ENCODE results near the gene CCDC124. TPM values are rescaled to one million over a fixed set of nuclear protein-coding genes. Genes with fewer than 3 reads are reported as not detected.
"Not testable (repeated sequence)": the region's sequence is repeated elsewhere in the genome, so short reads cannot be mapped to it uniquely, and the experiment has no call there.

Gene CCDC124
- total RNA-seq, 1 donor from 2014 or later, result 97.3 TPM

- no peak for DNase-seq (ENCODE audit: low read depth)
- H3K27me3 Mint-ChIP-seq (ENCODE audit: low read depth, unreplicated experiment), result peaks cover 10% of the 10 kb centered on the region
- peaks cover 7% of the 10 kb centered on the region for H3K9me3 Mint-ChIP-seq (ENCODE audit: unreplicated experiment)
- no peaks in the 10 kb centered on the region for H3K4me1 Mint-ChIP-seq (ENCODE audit: low read depth, unreplicated experiment)
- Histone ChIP-seq H3K36me3 (ENCODE audit: insufficient read depth, low read length) (no peaks in the 10 kb centered on the region), H3K27me3 (ENCODE audit: insufficient read depth, low read length) (no peaks in the 10 kb centered on the region), H2AFZ (ENCODE audit: low read depth, low read length) (no peak overlapping the region), H3K9ac (ENCODE audit: low read length) (no peak overlapping the region), H3K79me2 (ENCODE audit: insufficient read depth, low read length) (no peaks in the 10 kb centered on the region), H3K27ac (ENCODE audit: low read depth, low read length) (no peak overlapping the region), H3K9me3 (ENCODE audit: insufficient read depth, low read depth, low read length) (peaks cover 5% of the 10 kb centered on the region), H3K4me1 (ENCODE audit: insufficient read depth, low read length) (no peaks in the 10 kb centered on the region), H3K4me3 (ENCODE audit: insufficient read depth, low read depth, low read length) (no peak overlapping the region), H4K20me1 (ENCODE audit: insufficient read depth, low read length) (no peaks in the 10 kb centered on the region), H3K4me2 (ENCODE audit: low read length) (no peak overlapping the region)
- no peak overlapping the region for H3K27ac Mint-ChIP-seq (ENCODE audit: unreplicated experiment)
- FAIRE-seq, result no peak
- H3K36me3 Mint-ChIP-seq (ENCODE audit: low read depth, unreplicated experiment), result no peaks in the 10 kb centered on the region
- TF ChIP-seq EZH2 (IDR thresholded peaks at IDR 0.05; ENCODE audit: insufficient read depth, low read length), result no peak
- TF ChIP-seq CTCF (IDR thresholded peaks at IDR 0.05; ENCODE audit: insufficient read depth, low read depth, low read length), result no peak
- H3K4me3 Mint-ChIP-seq (ENCODE audit: unreplicated experiment), result no peak overlapping the region
These were observed 16.7 kb upstream of the CCDC124 start for GRCh38 chr19:17915940-17916593.

GRCh38 chr19:17918151-17918550 lies 14.7 kb upstream of the CCDC124 start:
- H3K36me3 ChIP-seq (ENCODE audit: insufficient read depth, low read length); H3K4me2 ChIP-seq (ENCODE audit: low read length); H3K36me3 Mint-ChIP-seq (ENCODE audit: low read depth, unreplicated experiment); H3K9ac ChIP-seq (ENCODE audit: low read length); H3K27me3 ChIP-seq (ENCODE audit: insufficient read depth, low read length); H3K4me3 Mint-ChIP-seq (ENCODE audit: unreplicated experiment); H3K27me3 Mint-ChIP-seq (ENCODE audit: low read depth, unreplicated experiment); DNase-seq (ENCODE audit: low read depth); H3K4me1 Mint-ChIP-seq (ENCODE audit: low read depth, unreplicated experiment); H3K4me3 ChIP-seq (ENCODE audit: insufficient read depth, low read depth, low read length); FAIRE-seq; H3K79me2 ChIP-seq (ENCODE audit: insufficient read depth, low read length); H3K27ac Mint-ChIP-seq (ENCODE audit: unreplicated experiment); H3K9me3 Mint-ChIP-seq (ENCODE audit: unreplicated experiment); H3K4me1 ChIP-seq (ENCODE audit: insufficient read depth, low read length); H3K27ac ChIP-seq (ENCODE audit: low read depth, low read length); H2AFZ ChIP-seq (ENCODE audit: low read depth, low read length); H3K9me3 ChIP-seq (ENCODE audit: insufficient read depth, low read depth, low read length); H4K20me1 ChIP-seq (ENCODE audit: insufficient read depth, low read length): not testable (repeated sequence)

GRCh38 chr19:17919122-17919521 lies 13.7 kb upstream of the CCDC124 start:
- H3K27me3 Mint-ChIP-seq (ENCODE audit: low read depth, unreplicated experiment); H3K4me3 ChIP-seq (ENCODE audit: insufficient read depth, low read depth, low read length); DNase-seq (ENCODE audit: low read depth); H3K4me2 ChIP-seq (ENCODE audit: low read length); H3K36me3 Mint-ChIP-seq (ENCODE audit: low read depth, unreplicated experiment); H3K9ac ChIP-seq (ENCODE audit: low read length); H3K4me1 Mint-ChIP-seq (ENCODE audit: low read depth, unreplicated experiment); H2AFZ ChIP-seq (ENCODE audit: low read depth, low read length); H3K79me2 ChIP-seq (ENCODE audit: insufficient read depth, low read length); H3K4me3 Mint-ChIP-seq (ENCODE audit: unreplicated experiment); H3K27me3 ChIP-seq (ENCODE audit: insufficient read depth, low read length); H3K27ac Mint-ChIP-seq (ENCODE audit: unreplicated experiment); FAIRE-seq; H3K9me3 ChIP-seq (ENCODE audit: insufficient read depth, low read depth, low read length); H3K4me1 ChIP-seq (ENCODE audit: insufficient read depth, low read length); H3K9me3 Mint-ChIP-seq (ENCODE audit: unreplicated experiment); H3K36me3 ChIP-seq (ENCODE audit: insufficient read depth, low read length); H4K20me1 ChIP-seq (ENCODE audit: insufficient read depth, low read length); H3K27ac ChIP-seq (ENCODE audit: low read depth, low read length): not testable (repeated sequence)
